Activated CD4-positive, alpha-beta T cell treated with anti-CD3 and anti-CD28 coated beads, Interleukin-2, amount 10 ng/mL, durations not matched to agents 7 days and 5 days (primary cell): Measurements from ENCODE around the gene NGEF. TPM values are rescaled to one million over a fixed set of nuclear protein-coding genes. Genes with fewer than 3 reads are reported as not detected.
"Not testable (repeated sequence)": the region's sequence is repeated elsewhere in the genome, so short reads cannot be mapped to it uniquely, and the experiment has no call there.

ENCODE experiments used
- CTCF ChIA-PET: fragments of 350-600 bp; sonication (Branson Sonifier 250); formaldehyde crosslinking; loops from one replicate; lab custom pipeline; 2021; ENCODE audit warnings: antibody characterized with exemption; lab: Charles Lee
- POLR2A ChIA-PET: fragments of 350-600 bp; sonication (Branson Sonifier 250); formaldehyde crosslinking; loops from one replicate; lab custom pipeline; 2021; ENCODE audit warnings: antibody characterized with exemption; lab: Charles Lee
- DNase-seq: peaks from one replicate; pipeline ENCODE4 v3.0.0-alpha.2; 2020
- H3K27ac Mint-ChIP-seq: one replicate; pipeline ENCODE4 v1.8.0; 2021; ENCODE audit warnings: mild to moderate bottlenecking, moderate library complexity, mixed read lengths
- H3K27me3 Mint-ChIP-seq: one replicate; pipeline ENCODE4 v1.8.0; 2021; ENCODE audit warnings: mixed read lengths
- H3K36me3 Mint-ChIP-seq: one replicate; pipeline ENCODE4 v1.8.0; 2021; ENCODE audit warnings: low read depth, mixed read lengths
- H3K4me1 Mint-ChIP-seq: one replicate; pipeline ENCODE4 v1.8.0; 2021; ENCODE audit warnings: mixed read lengths
- H3K4me3 Mint-ChIP-seq: one replicate; pipeline ENCODE4 v1.8.0; 2021; ENCODE audit warnings: mild to moderate bottlenecking, moderate library complexity, mixed read lengths
- H3K9me3 Mint-ChIP-seq: one replicate; pipeline ENCODE4 v1.8.0; 2021; ENCODE audit warnings: mixed read lengths
- total RNA-seq, 2 experiments: library from RNA; stranded (reverse); gene quantifications; one replicate each; pipeline ENCODE4 v1.2.3, GENCODE V29; 2021

Gene NGEF
- total RNA-seq, 2 experiments from 2014 or later, result not detected

DNA sequence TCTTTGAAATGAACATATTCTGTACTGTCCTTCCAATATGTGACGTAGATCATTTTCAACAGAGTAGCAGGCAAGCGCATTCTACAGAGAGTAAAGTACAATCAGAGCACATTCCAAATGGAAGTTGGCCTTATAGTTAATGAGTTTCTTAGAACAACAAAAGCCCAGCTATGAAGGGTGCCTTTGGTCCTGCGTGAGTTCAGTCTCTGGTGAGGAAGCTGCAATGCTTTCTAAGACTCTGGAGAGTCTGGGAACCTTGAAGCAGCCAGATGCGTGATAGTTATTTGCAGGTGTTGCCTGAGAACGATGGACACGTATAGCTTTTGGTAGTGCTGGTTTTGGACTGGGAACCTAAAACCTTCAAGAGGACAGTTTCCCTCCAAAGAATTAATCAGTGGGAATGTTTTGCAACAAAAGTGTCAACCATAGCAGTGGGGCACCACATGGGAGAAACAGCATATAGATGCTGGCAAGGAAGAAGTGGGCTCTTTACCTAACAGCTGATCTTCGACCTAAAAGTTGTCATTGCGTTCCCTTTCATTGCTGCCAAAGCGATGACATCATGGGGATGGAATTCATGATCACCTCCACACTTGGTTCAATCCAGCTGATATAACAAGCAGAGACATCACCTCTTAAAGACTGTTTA is 152.3 kb downstream of the NGEF start:
- DNase-seq, result no peak
- no peak overlapping the region for H3K4me3 Mint-ChIP-seq
- H3K9me3 Mint-ChIP-seq, result no peaks in the 10 kb centered on the region
- no peak overlapping the region for H3K27ac Mint-ChIP-seq
- POLR2A ChIA-PET, result no interaction called here
- H3K4me1 Mint-ChIP-seq, result no peaks in the 10 kb centered on the region
- H3K27me3 Mint-ChIP-seq, result no peaks in the 10 kb centered on the region
- H3K36me3 Mint-ChIP-seq, result peaks cover 28% of the 10 kb centered on the region
- CTCF ChIA-PET, result no interaction called here

DNA sequence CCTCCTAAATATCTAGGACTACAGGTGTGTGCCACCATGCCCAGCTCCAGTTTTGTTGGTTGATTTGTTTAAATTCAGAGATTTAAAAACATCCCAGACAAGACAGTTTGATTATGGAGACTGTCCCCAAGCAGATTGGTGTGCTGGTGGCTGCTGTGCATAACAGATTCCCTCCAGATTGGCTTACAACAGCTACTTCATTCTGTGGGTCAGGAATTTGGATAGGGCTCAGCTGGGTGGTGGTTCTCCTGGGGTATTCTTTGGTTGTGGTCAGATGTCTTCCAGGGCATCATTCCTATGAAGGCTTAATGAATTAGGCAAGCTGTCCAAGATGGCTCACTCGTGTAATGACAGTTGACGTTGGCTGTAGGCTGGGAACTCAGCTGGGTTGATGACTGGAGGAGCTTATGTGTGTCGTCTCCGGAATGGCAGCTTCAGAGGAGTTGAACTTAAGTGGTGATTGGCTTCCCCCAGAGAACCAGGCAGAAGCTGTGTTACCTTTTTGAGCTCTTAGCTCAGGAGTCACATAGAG is 153.6 kb downstream of the NGEF start:
- POLR2A ChIA-PET, result interaction anchor here (0.6 kb wide), 1 partner anchor 275 kb away, joined by 4 read pairs; no protein-coding TSS in a partner anchor

DNA sequence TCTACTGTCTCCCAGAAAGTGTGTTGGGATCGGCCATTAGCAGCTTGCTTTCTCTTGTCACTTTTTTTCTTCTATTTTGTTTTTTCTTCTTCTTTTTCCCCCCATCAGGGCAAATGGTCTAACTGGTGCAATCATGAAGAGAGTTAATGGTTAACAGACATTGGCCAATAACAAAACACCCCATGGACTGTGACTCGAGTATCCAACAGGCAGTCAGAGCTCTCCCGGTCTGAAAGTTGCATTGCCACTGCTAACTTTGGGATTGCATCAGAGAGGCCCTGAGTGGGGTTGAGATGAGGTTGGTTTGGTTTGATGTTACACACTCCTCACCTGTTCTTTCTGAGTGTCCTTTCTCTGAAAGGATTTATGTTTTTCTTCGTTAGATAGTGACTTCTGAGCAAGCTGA is 155.9 kb downstream of the NGEF start:
- H3K9me3 Mint-ChIP-seq, result no peaks in the 10 kb centered on the region
- H3K36me3 Mint-ChIP-seq, result peaks cover 35% of the 10 kb centered on the region
- ChIA-PET CTCF (no interaction called here), POLR2A (no interaction called here)
- no peak for DNase-seq
- H3K4me1 Mint-ChIP-seq, result no peaks in the 10 kb centered on the region
- H3K27ac Mint-ChIP-seq, result no peak overlapping the region
- no peak overlapping the region for H3K4me3 Mint-ChIP-seq
- H3K27me3 Mint-ChIP-seq, result no peaks in the 10 kb centered on the region

More for the DNA sequence above, 153.6 kb downstream of the NGEF start:
- H3K4me1 Mint-ChIP-seq, result no peaks in the 10 kb centered on the region
- CTCF ChIA-PET, result no interaction called here
- H3K4me3 Mint-ChIP-seq, result no peak overlapping the region
- no peaks in the 10 kb centered on the region for H3K9me3 Mint-ChIP-seq
- peaks cover 32% of the 10 kb centered on the region for H3K36me3 Mint-ChIP-seq
- H3K27ac Mint-ChIP-seq, result no peak overlapping the region
- H3K27me3 Mint-ChIP-seq, result no peaks in the 10 kb centered on the region
- no peak for DNase-seq

DNA sequence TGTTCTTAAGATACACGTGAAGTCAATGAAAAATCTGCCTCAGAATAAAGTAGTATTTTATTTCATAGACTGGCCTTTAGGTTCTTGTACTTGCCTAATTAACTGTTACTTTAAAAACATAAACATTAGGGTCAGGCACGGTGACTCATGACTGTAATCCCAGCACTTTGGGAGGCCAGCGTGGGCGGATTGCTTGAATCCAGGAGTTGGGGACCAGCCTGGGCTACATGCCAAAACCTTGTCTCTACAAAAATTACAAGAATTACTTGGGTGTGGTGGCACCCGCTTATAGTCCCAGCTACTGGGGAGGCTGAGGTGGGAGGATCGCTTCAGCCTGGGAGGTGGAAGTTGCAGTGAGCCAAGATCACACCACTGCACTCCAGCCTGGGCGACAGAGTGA is 159.0 kb downstream of the NGEF start:
- Mint-ChIP-seq H3K27me3 (no peaks in the 10 kb centered on the region), H3K27ac (no peak overlapping the region), H3K36me3 (peaks cover 51% of the 10 kb centered on the region), H3K4me1 (no peaks in the 10 kb centered on the region), H3K9me3 (no peaks in the 10 kb centered on the region), H3K4me3 (no peak overlapping the region)
- no peak for DNase-seq
- ChIA-PET POLR2A (no interaction called here), CTCF (interaction anchor here (1.6 to 2.0 kb wide), 2 partner anchors 12 to 15 kb away, joined by 3 to 5 read pairs; no protein-coding TSS in a partner anchor)

DNA sequence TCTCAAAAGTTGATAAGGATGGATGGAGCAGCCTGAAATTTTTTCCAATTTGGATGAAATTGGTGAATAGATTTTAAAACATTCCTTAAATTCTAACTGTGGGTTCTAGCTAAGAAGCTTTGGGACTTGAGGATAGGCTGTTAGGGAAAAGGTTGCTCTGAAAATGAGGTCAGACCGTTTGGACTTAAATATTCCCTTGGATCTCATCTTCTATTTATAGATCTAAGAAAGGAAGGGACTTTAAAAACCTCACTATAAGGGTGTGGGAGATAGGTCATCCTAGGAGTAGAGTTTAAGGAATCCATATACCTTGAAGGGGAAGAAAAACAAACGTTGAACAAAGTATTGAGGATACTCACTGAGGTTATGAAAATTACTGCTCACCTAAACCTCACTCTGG is 160.4 kb downstream of the NGEF start:
- POLR2A ChIA-PET, result no interaction called here
- no peaks in the 10 kb centered on the region for H3K27me3 Mint-ChIP-seq
- H3K4me1 Mint-ChIP-seq, result no peaks in the 10 kb centered on the region
- CTCF ChIA-PET, result interaction anchor here (1.2 to 2.0 kb wide), 4 partner anchors 9 to 37 kb away, joined by 3 to 5 read pairs (median 3); no protein-coding TSS in a partner anchor
- H3K27ac Mint-ChIP-seq, result no peak overlapping the region
- H3K9me3 Mint-ChIP-seq, result no peaks in the 10 kb centered on the region
- no peak for DNase-seq
- H3K4me3 Mint-ChIP-seq, result no peak overlapping the region
- peaks cover 50% of the 10 kb centered on the region for H3K36me3 Mint-ChIP-seq

DNA sequence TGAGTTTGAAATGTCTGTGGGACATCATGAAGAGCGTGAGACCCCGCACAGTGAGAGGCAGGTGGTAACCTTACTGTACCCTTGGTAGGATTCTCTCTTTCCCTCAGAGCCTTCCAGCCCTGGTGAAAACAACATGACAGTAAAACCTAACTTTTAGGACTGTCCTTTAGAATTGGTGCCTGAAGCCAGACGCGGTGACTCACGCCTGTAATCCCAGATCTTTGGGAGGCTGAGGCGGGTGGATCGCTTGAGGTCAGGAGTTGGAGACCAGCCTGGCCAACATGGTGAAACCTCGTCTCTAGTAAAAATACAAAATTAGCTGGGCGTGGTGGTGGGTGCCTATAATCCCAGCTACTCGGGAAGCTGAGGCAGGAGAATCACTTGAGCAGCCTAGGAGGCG is 161.0 kb downstream of the NGEF start:
- H3K9me3 Mint-ChIP-seq, H3K4me3 Mint-ChIP-seq, H3K27me3 Mint-ChIP-seq, H3K4me1 Mint-ChIP-seq, POLR2A ChIA-PET, DNase-seq, H3K27ac Mint-ChIP-seq: not testable (repeated sequence)
- CTCF ChIA-PET, result interaction anchor here (1.2 to 2.0 kb wide), 3 partner anchors 8 to 37 kb away, joined by 3 to 5 read pairs (median 3); no protein-coding TSS in a partner anchor
- H3K36me3 Mint-ChIP-seq, result peaks cover 47% of the 10 kb centered on the region

DNA sequence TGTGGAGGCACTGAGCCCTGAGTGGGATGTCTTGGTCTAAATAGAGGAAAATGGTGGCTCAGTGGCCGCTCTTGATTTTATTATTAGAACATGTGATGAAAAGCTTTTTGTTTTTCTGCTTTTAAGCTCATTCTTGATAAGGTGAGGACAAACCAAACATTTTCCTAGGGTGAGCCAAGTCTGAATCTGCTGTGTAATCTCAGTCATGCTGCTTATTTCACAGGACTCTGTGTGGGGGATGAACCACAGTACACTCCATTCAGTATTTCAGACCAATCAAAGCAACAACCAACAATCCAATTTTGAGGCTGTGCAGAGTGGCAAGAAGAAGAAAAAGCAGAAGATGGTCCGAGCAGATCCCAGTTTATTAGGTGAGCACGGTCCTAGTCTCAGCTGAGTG is 163.0 kb downstream of the NGEF start:
- H3K27me3 Mint-ChIP-seq, result no peaks in the 10 kb centered on the region
- no peaks in the 10 kb centered on the region for H3K9me3 Mint-ChIP-seq
- POLR2A ChIA-PET, result no interaction called here

DNA sequence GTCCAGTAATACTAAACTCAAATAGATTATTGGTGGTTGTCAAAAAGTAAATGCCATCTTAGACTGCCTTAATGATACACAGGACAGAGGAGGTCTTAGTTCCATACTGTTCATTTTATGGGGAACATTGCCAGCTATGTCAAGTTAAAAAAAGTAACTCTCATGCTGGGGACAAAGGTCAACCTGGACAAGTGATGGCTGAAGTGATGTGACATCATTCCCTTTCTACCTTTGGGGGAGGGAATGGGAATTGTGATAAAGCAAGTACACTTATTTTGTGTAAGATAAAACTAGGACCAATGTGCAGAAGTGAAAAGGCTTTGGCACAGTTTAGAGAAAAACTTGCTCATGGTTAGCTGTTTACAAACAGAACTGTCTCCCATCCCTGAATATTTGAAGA is 167.0 kb downstream of the NGEF start:
- H3K4me3 Mint-ChIP-seq, result no peak overlapping the region
- ChIA-PET CTCF (interaction anchor here (0.6 kb wide), 1 partner anchor 25 kb away, joined by 4 read pairs; no protein-coding TSS in a partner anchor), POLR2A (no interaction called here)
- no peaks in the 10 kb centered on the region for H3K27me3 Mint-ChIP-seq
- no peak for DNase-seq
- peaks cover 55% of the 10 kb centered on the region for H3K36me3 Mint-ChIP-seq
- H3K27ac Mint-ChIP-seq, result no peak overlapping the region
- H3K4me1 Mint-ChIP-seq, result peaks cover 8% of the 10 kb centered on the region
- no peaks in the 10 kb centered on the region for H3K9me3 Mint-ChIP-seq

More for the DNA sequence above, 163.0 kb downstream of the NGEF start:
- CTCF ChIA-PET, result no interaction called here
- H3K4me1 Mint-ChIP-seq, result no peaks in the 10 kb centered on the region
- DNase-seq, result no peak
- no peak overlapping the region for H3K4me3 Mint-ChIP-seq
- H3K36me3 Mint-ChIP-seq, result peaks cover 48% of the 10 kb centered on the region
- H3K27ac Mint-ChIP-seq, result no peak overlapping the region

DNA sequence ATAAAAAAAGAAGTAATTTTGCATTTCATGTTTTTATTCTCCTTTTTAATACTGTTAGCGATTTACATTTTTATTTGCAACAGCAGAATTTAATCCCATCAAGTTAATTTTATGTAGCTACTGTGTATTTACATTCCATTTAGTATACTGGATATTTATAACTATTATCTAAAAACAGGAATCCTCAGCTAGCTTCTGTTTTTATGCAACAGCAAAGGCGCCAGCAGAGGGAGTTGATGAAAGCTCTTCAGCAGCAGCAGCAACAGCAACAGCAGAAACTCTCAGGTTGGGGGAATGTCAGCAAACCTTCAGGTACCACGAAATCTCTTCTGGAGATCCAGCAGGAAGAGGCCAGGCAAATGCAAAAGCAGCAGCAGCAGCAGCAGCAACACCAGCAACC is 169.2 kb downstream of the NGEF start:
- ChIA-PET POLR2A (interaction anchor here (0.6 kb wide), 1 partner anchor 266 kb away, joined by 3 read pairs; no protein-coding TSS in a partner anchor), CTCF (interaction anchor here (1.0 to 1.1 kb wide), 2 partner anchors 9 to 407 kb away, joined by 3 read pairs; no protein-coding TSS in a partner anchor)
- peaks cover 55% of the 10 kb centered on the region for H3K36me3 Mint-ChIP-seq
- H3K27me3 Mint-ChIP-seq, result no peaks in the 10 kb centered on the region
- DNase-seq, result no peak
- peaks cover 25% of the 10 kb centered on the region for H3K4me1 Mint-ChIP-seq
- H3K27ac Mint-ChIP-seq, result no peak overlapping the region
- no peaks in the 10 kb centered on the region for H3K9me3 Mint-ChIP-seq
- H3K4me3 Mint-ChIP-seq, result no peak overlapping the region

DNA sequence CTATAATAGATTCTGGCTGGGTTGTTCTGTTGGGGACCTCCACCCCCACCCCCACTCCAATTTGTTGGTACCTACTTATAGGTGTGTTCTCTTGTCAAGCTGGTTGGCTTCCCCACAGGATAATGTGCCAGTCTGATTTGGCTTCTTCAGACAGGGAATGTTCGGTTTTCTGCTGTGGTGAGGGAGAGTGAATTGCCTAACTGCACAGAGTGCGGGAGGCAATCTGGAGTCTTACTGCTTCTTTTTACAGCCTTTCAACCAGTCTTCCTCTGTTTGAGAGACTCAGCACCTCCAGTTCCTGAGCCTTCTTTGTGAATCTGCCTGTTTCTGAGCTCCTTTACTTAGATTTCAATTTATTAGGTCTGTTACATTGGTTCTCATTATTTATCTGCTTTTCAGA is 170.4 kb downstream of the NGEF start:
- Mint-ChIP-seq H3K9me3 (no peaks in the 10 kb centered on the region), H3K4me3 (no peak overlapping the region), H3K27ac (peak overlapping the region; percentile 56), H3K27me3 (no peaks in the 10 kb centered on the region), H3K36me3 (peaks cover 56% of the 10 kb centered on the region), H3K4me1 (peaks cover 37% of the 10 kb centered on the region)
- ChIA-PET CTCF (interaction anchor here (1.2 kb wide), 1 partner anchor 10 kb away, joined by 5 read pairs; no protein-coding TSS in a partner anchor), POLR2A (no interaction called here)
- no peak for DNase-seq

DNA sequence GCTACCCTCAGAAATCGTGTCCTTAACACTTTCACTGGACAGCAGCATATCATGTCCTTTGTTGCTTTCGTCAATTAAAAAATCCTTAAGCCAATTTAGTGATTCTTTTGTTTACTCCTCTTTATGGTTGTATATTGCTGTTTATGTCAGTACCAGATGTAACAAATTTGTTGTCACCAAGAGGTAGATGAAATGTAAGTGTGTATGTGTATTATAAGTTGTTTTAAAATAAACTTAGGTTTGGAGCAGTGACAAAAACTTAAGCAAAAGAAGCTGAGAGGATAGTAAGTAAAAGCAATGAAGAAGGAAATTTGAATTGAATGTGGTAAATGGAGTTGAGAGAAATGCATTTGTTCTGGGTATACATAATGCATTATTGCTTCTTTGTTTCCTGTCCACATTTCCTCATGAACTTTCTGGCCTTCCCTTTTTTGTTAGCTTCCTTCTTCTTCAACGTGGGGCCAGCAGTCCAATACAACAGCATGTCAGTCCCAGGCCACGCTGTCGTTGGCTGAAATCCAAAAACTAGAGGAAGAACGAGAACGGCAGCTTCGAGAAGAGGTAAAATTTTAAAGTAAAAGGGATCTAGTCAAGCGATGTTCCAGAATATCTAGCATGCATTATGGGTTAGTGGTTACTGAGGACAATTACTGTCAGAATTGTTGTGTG is 173.5 kb downstream of the NGEF start:
- CTCF ChIA-PET, result interaction anchor here (1.0 kb wide), 1 partner anchor 14 kb away, joined by 3 read pairs; no protein-coding TSS in a partner anchor
- Mint-ChIP-seq H3K27me3 (no peaks in the 10 kb centered on the region), H3K36me3 (peaks cover 58% of the 10 kb centered on the region), H3K27ac (peak overlapping the region; percentile 89), H3K9me3 (no peaks in the 10 kb centered on the region), H3K4me1 (peaks cover 44% of the 10 kb centered on the region), H3K4me3 (no peak overlapping the region)
- POLR2A ChIA-PET, result no interaction called here
- no peak for DNase-seq

DNA sequence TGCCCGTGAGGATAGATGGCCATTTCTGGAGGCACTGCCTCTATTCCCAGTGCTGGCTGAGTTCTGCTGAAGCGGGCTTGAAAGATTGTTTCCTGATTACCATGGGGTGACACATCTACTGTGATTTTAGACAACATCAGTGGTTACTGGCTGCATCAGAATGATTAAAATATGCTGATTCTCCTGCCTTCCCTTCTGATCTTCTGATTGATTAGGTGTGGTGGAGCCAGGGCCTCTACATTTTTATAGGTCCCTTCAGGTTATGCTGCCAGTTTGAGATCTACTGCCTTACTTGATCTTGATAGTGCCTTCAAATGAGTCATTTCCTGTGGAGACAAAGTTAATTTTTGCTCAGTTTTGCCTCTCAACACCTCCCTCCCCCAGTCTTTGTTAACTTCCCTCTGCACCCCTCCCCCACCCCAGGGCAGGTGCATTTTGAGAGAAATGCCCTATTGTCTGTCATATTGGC is 174.6 kb downstream of the NGEF start:
- Mint-ChIP-seq H3K27me3 (no peaks in the 10 kb centered on the region), H3K36me3 (peaks cover 59% of the 10 kb centered on the region), H3K9me3 (no peaks in the 10 kb centered on the region), H3K4me1 (peaks cover 37% of the 10 kb centered on the region), H3K27ac (peak overlapping the region; percentile 89), H3K4me3 (peak overlapping the region; percentile 27)
- ChIA-PET CTCF (interaction anchor here (0.6 to 1.0 kb wide), 2 partner anchors 27 to 528 kb away, joined by 3 read pairs; no protein-coding TSS in a partner anchor), POLR2A (no interaction called here)
- DNase-seq, result peak; percentile 64
